SKM-1 (cell line): ENCODE results near the gene ADAMTS19.

ENCODE experiments used
- DNase-seq: peaks from one replicate; lab custom pipeline; 2025; ENCODE audit not compliant: unreplicated experiment; lab: John Stamatoyannopoulos, UW

The ADAMTS19 gene

DNA sequence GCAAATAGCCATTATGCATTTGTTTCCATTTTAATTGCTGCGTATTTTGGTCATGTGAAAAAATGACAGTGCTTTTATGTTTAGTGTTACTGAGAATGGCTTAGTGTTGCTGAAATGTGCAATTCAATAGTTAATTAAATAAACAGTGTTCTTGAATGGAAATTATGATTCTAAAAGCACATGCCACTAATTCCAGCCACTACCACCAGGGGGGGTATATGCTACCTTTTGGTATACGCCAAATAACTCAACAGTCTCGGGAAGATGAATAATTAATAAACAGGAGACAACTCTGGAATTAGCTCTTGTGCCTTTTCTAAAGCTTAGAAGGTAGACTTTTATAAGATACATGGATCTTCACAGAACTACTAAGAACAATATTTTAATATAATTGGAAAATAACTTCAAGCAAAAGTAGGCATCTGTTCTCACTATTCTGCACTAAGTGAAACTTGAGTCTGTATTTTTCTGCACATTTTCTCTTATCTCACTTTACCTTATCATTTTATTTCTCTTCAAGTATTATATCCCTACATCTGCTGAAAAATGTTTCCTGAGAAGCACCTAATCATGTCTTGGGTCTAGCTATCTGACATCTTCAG lies 204.3 kb downstream of the ADAMTS19 start:
- no peak for DNase-seq

DNA sequence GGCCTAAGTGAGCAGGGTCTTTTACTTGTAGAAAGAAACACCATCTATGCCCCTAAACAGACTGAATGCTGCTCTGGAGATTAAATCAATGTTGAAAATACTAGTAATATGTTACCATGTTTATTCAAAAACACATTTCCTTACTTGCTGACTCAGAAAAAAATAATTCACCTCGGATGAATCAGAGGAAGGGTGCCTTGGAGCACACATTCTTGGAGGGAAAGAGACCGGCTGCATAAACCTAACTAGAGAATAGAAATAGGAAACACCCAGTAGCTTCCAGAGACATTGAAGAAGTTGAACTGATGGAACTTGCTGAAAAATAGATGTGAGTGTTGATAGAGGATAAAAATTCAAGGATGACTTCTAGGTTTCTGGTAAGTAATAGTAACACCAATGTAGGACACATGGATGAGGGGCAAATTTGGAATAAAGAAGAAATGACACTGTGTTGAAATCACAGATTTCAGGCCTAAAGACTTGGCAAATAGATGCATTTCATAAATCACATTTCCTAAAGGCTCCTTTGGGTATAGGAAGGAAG lies 210.9 kb downstream of the ADAMTS19 start:
- DNase-seq, result no peak

DNA sequence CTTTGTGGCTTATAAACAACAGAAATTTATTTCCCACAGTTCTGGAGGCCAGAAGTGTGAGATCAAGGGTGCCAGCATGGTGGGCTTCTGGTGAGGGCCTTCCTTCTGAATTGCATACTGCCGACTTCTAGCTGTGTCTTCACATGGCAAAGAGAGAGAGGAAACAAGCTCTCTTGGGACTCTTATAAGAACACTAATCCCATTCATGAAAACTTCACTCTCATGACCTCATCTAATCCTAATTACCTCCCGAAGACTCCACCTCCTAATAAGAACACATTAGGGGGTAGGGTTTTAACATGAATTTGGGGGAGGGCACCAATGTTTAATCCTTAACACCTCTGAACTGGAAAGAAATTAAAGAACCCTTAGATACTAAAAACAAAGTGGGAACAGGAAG lies 211.9 kb downstream of the ADAMTS19 start:
- DNase-seq, result no peak

DNA sequence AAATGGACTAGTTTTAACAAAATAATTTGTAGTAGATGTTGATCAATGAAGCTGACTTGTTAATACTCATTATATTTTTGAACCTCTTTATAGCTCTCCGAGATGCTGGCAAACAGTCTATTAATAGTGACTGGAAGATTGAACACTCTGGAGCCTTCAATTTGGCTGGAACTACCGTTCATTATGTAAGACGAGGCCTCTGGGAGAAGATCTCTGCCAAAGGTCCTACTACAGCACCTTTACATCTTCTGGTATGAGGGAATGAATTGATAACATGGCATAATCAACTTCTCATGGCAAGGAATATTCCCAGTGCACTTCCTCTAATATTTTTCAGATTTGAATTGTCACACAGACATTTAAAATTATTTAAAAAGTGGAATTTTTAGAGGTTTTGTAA lies 219.6 kb downstream of the ADAMTS19 start:
- no peak for DNase-seq

DNA sequence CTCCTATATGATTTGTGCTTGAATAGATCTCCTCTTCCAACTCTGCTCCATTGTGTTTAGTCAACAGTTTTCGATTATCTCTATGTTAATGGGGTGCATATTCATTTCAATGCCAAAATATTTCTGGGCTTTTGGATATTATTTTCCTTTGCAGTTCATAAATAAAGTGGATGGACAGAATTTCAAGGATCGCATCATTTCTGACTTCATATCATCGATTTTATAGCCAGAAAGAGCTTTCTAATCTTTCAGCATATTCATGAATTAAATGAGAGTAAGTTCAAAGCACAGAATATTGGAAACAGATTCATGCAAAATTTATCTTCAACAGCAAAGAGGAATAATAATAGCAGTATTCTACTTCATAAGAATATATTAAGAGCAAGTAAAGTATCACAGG lies 227.8 kb downstream of the ADAMTS19 start:
- no peak for DNase-seq

DNA sequence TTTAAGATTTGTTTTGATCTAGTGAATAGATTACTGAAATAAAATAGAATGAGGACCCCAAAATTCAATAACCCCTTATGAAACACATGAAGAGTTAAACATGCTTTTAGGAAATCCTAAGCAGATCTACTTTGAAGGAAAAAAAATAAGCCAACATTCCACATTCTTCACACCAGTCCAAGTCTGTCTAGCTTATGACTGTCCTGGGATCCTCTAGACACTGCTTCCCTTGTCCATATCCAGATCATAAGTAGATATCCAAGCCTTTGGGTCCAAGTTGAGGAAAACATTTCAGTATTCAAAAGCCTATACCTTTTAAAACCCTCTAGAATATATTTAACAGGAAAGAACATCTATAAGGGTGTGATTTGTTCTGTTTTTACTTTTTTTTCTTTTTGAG lies 228.9 kb downstream of the ADAMTS19 start:
- no peak for DNase-seq

DNA sequence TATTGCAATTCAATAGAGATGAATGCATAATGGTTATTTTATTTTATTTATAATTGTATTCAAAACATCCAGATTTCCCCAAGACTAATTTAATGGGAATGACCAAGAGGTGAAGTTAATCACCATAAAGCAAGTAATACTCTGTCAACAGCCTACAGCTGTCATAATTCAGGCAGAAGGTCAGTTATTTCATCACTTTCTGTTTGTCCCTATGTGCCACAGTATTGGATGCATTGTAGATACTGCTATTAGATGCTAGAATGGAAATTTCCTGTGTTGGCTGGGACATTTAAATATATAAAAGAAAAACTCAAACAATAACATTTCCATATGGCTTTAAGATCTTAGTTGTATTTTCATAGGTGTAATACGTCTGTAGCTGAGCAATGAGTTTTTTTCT lies 231.1 kb downstream of the ADAMTS19 start:
- no peak for DNase-seq

DNA sequence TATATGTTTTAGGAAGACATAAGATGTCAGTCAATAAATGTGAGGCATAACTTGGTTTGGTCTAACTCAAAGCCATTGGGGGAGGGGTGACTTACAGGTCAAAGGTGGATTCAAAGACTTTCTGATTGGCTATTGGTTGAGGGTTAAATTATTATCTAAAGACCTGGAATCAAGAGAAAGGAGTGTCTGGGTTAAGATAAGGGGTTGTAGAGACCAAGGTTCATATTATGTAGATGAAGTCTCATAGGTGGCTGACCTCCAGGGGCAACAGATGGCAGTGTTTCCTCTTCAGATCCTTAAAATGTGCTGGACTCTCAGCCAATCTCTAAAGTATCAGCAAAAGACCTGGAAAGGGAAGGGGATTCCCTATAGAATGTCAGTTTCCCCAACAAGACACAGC lies 236.5 kb downstream of the ADAMTS19 start:
- no peak for DNase-seq

DNA sequence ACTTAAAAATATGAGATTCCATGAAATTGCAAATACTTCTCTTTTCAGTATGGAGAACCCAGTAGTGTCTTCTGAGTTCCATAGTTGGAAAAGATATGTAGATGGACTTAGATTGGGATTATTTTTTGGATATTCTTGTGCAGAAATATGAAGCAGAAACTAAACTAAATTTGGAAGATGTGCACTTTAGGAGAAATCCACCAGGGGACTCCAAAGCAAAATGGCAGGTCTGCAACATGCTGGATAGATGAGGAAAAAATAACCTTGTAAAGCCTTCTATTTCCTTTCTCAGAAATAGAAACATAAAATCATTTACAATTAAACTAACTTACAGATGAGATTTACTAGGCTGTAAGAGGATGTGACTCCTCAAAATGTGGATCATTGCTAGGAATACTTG lies 238.6 kb downstream of the ADAMTS19 start:
- no peak for DNase-seq

DNA sequence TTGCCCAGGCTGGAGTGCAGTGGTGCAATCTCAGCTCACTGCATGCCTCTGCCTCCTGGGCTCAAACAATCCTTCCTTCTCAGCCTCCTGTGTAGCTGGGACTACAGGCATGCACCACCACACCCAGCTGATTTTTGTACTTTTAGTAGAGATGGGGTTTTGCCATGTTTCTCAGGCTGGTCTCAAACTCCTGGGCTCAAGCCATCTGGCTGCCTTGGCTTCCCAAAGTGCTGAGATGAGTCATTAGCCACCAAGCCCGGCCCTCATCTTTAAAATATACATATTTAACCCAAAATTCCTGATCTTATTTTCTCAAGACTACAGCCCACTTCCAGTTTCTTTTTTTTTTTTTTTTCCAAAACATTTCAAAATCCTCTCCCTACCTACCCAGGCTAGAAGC lies 256.1 kb downstream of the ADAMTS19 start:
- DNase-seq, result no peak

DNA sequence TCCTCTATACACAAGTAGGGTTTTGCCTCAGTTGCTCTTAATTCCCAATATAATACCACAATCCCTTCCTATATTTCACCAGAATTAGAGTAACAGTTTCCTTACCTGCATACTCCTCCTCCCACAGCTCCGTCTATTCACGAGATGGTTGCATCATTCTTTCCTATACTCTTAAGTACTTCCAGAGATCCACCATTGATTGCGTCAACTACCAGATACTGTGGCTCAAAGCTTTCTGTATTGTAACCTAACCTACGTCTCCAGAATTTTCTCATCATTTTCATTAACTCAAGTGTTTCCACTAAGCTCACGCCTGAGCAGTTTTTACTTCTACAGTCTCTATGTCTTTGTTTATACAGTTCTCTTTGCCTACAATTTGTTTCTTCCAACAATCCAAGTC lies 256.6 kb downstream of the ADAMTS19 start:
- DNase-seq, result no peak

DNA sequence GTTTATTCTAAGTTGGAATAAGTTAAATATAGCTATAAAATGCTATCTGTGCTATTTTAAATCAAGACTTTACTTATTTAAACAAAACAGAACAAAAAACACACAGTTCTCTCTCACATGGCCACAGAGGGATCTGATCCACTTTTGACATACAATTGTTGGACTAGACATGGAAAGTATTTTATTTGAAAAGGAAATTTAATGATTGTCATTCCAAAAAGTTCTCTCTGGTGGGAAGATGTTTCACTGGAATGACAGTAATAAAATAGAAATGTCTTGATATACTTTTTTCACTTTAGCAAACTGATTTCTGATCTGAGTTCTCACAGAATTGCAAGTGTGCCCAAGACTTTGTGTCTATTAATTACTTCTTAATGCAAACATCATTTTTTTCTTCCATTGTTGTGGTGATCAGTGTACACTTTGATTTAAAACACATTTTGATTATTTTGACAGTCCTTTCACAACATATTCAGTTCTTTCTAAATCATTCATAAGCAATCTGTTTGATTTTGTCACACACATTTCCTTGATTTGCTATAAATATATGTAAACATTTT lies 257.7 kb downstream of the ADAMTS19 start:
- no peak for DNase-seq

DNA sequence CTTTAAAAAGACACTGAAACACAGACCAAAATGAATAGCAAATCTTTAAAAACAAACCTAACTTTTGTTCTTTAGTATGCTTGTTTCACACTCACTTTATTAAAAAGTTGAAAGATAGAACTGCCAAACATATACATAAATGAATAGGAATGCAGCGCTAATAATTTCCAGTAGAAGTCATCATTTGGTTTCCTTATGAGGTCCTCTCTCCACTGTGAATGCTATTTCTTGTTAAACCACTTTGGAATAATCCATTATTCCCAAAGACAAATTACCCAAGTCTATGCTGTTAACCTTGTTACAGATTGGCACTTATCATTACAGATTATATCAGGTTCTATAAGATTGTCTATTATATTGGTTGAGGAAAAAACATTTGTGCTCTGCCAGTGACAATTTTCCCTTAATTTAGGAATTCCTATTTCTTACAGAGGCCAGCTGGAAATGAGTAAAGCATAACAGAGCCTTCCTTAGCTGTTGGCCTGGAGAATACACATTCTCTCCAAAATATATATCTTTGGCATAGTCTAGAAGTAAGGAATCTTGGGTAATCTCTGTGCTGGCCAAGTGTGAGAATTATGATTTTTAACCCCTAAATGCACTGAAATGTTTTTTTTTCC lies 258.5 kb downstream of the ADAMTS19 start:
- DNase-seq, result no peak

DNA sequence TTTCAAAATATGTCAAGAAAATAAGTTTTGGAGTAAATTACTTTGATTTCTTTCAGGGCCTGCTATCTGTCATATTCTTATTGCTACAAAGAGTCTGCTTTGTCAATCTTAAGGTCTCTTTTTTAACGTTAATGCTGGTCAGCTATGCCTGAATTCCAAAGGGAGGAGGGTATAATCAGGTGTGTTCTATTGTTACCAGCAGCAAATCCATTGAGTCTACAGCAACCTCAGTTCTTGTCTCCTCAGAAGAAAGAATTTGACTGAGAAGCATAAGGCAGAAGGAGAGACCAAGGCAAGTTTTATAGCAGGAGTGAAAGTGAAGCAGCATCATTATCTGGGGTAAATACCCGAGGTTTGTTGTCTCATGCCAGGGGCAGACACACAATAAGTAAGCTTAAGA lies 264.1 kb downstream of the ADAMTS19 start:
- no peak for DNase-seq

DNA sequence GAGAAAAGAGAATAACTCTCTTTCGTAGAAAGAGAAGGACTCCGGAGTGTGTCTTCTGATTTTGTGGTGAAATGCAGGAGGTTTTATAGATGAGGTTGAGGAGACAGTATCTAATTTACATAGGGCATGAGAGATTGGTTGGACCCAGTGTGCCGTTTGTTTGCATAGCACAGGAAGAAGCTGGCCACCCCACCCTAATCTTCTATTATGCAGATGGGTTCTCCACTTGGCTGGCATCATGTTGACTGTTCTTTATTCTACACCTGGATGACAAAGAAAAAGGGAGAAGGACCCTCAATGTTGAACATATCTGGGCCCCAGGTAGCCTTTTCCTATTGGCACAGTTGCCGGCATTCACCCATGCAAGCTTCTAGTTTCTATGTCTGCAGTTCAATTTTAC lies 264.5 kb downstream of the ADAMTS19 start:
- DNase-seq, result no peak

DNA sequence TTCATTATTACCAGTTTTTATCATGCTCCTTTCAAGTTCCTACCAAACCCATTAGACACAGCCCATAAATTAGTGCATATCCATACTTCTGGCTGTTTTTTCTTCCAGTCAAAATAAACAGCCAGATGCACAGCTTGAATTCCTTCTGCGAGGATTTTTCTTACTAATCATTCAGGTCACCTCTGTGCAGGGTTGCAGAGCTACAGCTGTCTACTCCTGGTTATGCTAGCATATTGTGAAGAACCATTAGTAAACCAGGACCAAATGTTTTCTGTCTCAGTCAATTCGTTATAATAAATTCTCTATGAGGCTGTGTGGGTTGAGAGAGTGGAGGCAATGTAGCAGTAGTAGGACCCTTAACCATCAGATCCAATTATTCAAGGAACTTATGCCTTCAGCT lies 279.7 kb downstream of the ADAMTS19 start:
- DNase-seq, result no peak

DNA sequence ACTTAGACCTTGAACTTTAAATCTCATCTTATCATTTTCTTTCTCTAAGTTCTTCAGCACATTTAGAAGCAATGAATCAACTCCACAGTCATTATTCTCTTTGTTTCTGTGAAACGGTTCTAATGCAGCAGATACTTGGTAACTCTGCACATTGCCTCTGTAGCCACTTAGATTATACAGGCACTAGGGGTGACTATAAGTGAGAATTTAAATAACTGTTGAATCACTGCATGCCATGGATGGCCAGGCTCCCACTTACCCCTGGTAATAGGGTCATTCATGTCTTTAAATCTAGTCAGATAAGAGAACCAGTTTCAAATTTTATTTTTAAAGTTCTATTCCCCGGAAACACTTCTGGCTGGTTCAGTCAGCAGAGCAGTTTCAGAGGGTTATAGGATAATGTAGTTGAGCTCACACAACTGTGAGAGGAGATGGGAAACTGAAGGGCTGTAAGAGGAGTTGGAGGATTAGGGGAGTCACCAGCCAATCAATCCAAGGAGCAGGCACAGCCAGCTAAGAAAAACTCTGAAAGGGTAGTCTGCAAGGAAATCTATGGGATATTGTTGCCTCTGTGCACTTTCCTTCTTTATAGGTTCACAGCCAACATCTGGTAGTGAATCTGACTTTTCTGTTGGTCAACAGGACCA lies 283.6 kb downstream of the ADAMTS19 start:
- no peak for DNase-seq

DNA sequence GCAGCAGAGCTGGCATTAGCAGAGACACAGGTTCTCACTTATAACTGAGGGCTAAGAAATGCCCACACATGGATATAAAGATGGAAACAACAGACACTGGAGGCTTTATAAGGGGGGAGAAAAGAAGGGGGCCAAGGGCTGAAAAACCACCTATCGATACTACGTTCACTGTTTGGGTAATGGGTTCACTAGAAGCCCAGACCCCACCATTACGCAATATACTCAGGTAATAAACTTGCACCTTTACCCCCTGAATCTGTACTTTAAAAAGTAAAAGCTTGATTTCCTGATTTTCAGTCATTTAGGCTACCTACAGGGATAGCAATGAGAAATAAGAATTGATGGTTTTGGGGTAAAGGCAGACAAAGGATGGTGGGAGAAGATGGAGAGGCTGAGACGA lies 285.9 kb downstream of the ADAMTS19 start:
- DNase-seq, result no peak

DNA sequence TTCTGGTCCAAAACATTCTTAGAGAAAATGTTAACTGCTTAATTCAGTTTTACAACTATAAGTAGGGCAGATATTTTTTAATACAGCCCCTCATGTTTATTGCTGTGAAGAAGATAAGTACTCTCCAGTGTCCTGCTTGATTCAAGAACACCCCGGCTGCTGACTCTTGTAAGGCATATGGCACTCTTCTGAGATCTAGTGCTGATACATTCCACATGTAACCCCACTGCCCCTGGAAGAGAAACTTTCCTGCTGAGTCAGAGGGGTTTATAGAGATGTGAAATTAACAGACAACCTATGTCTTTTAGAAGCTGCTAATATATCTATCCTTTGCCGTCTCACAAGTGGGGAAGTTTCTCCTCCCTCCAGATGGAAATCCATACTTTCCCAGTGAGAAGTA lies 286.8 kb downstream of the ADAMTS19 start:
- no peak for DNase-seq

DNA sequence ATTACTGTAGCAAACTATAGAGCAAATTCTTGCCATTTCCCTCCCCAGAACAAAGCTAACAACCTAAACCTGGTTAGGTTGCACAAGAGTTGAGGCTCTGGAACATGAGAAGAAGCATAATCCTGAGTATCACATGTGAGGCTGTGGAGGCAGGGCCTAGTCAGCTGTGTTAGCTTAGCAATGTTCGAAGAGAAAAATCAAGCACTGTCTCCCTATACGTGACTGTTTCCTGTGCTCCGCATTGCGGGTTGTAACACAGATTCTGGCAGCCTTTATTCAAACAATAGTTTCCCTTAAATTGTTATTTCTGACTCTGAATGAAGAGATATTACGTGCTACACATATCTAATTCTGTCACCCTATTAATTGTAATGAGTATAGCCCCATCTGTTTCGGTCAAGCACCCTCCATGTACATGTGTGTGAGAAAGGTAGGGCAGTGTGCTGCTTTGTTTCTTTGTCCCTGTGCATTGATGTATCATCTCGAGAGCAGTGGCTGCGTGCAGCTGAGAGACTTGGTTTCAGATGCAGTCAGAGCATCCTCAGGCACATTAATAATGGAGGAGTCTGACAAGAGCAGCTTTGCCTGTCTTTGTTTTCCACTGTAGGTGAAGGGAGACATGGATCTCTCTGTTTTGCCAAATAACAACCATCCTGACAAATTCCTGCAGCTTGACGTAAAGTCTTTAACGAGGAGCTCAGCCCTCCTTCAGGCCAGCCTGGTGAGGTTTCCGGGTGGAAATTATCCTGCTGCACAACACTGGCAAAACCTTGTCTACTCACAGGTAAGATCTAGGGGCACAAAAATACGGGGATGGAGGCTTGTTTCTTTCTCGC lies 287.7 kb downstream of the ADAMTS19 start, which contains the start of gene MINAR2:
Gene MINAR2 (plus strand): TSS at position 523 of the 836 bp plus-strand sequence. CDS start 97 bp downstream, at position 620.
- no peak for DNase-seq
